CD4-positive, alpha-beta T cell (primary cell): ENCODE measurements around the gene MTCL1. TPM values are rescaled to one million over a fixed set of nuclear protein-coding genes. Genes with fewer than 3 reads are reported as not detected.
A peak's percentile ranks its signal among the peaks of the same experiment; 100 is the strongest.

Experiments used
- ATAC-seq: fragments of 200-7000 bp; cut with Tn5 transposase; one replicate; pipeline ENCODE4 v1.10.0; 2022; ENCODE audit warnings: mild to moderate bottlenecking; ENCODE audit not compliant: poor library complexity
- CTCF ChIA-PET: fragments of 350-600 bp; sonication (Branson Sonifier 250); formaldehyde crosslinking; loops from one replicate; lab custom pipeline; 2021; ENCODE audit warnings: antibody characterized with exemption, inconsistent platforms; lab: Charles Lee
- POLR2A ChIA-PET: fragments of 350-600 bp; sonication (Branson Sonifier 250); formaldehyde crosslinking; loops from one replicate; lab custom pipeline; 2021; ENCODE audit warnings: antibody characterized with exemption, inconsistent platforms; lab: Charles Lee
- DNase-seq, 14 experiments: peaks; one replicate each; pipeline ENCODE4 v3.0.0-alpha.2; 2013 to 2020; ENCODE audit warnings: mixed read lengths in 2 of 14
- H3K27ac ChIP-seq, 2 donors: one replicate each; pipeline versions ENCODE4 v1.5.1 to v1.7.0; 2013; ENCODE audit warnings: low read length in 2 of 2, low read depth in 1 of 2, mild to moderate bottlenecking in 1 of 2
- H3K27me3 ChIP-seq, 2 experiments: 1 replicate in 1 of 2; 2 replicates in 1 of 2; pipeline versions ENCODE4 v1.6.1 to v1.7.0; 2013; ENCODE audit warnings: low read length in 2 of 2, control low read depth in 1 of 2, mild to moderate bottlenecking in 1 of 2, moderate library complexity in 1 of 2; ENCODE audit not compliant: insufficient read depth in 2 of 2, control insufficient read depth in 1 of 2
- H3K36me3 ChIP-seq: one replicate; pipeline ENCODE4 v1.6.1; 2013; ENCODE audit warnings: low read length, control low read depth; ENCODE audit not compliant: insufficient read depth
- H3K4me1 ChIP-seq: one replicate; pipeline ENCODE4 v1.6.1; 2013; ENCODE audit warnings: low read length, control low read depth; ENCODE audit not compliant: insufficient read depth
- H3K4me3 ChIP-seq: one replicate; pipeline ENCODE4 v1.5.1; 2013; ENCODE audit warnings: mild to moderate bottlenecking, low read length, moderate library complexity
- H3K9me3 ChIP-seq, 2 experiments: 1 replicate in 1 of 2; 2 replicates in 1 of 2; pipeline versions ENCODE4 v1.6.1 to v1.7.0; 2013; ENCODE audit warnings: low read length in 2 of 2, mild to moderate bottlenecking in 2 of 2, control low read depth in 1 of 2, moderate library complexity in 1 of 2; ENCODE audit not compliant: control insufficient read depth in 1 of 2, insufficient read depth in 1 of 2
- H3K27ac Mint-ChIP-seq: one replicate; pipeline ENCODE4 v1.8.0; 2020; ENCODE audit warnings: mixed read lengths
- H3K27me3 Mint-ChIP-seq: one replicate; pipeline ENCODE4 v1.8.0; 2021; ENCODE audit warnings: mixed read lengths
- H3K36me3 Mint-ChIP-seq: one replicate; pipeline ENCODE4 v1.8.0; 2021; ENCODE audit warnings: low read depth, mixed read lengths
- H3K4me1 Mint-ChIP-seq: one replicate; pipeline ENCODE4 v1.8.0; 2021; ENCODE audit warnings: low read depth, mixed read lengths
- H3K4me3 Mint-ChIP-seq: one replicate; pipeline ENCODE4 v1.8.0; 2020; ENCODE audit warnings: mild to moderate bottlenecking, mixed read lengths
- H3K9me3 Mint-ChIP-seq: one replicate; pipeline ENCODE4 v1.8.0; 2020; ENCODE audit warnings: mixed read lengths
- intact Hi-C, 2 experiments: fragments of 100-400 bp; cut with DNase I in 1 of 2; cut with micrococcal nuclease in 1 of 2; formaldehyde crosslinking; loops; one replicate each; pipeline versions ENCODE4 v1.15.1 to v1.9.0; 2023 to 2025; cut with DNase I, micrococcal nuclease
- total RNA-seq, 174 experiments: library from RNA in 2 of 174; stranded (reverse) in 2 of 174; gene quantifications; one replicate each; pipeline ENCODE4 v1.2.3 and lab custom pipeline; 2021 to 2026
- TF ChIP-seq, protein P1 (sequence below): fragments of 200-600 bp; IDR thresholded peaks from one replicate; pipeline ENCODE4 v1.8.0; 2022; ENCODE audit warnings: antibody characterized with exemption, mild to moderate bottlenecking

Gene MTCL1
- total RNA-seq, 2 experiments from 2014 or later: 0.11 to 0.55 TPM

GRCh38 chr18:8742387-8743361 lies 37.3 kb downstream of the MTCL1 start:
- ChIA-PET POLR2A (no interaction called here), CTCF (no interaction called here)
- H3K9me3 ChIP-seq: peaks cover 8 to 9% of the 10 kb centered on the region in 2 experiments
- peak; percentile 79 for ATAC-seq
- DNase-seq: peak in 7 of 14 experiments; percentile 8 to 73 (median 55)
- peaks cover 5% of the 10 kb centered on the region for H3K9me3 Mint-ChIP-seq
- H3K4me3 Mint-ChIP-seq: peak overlapping the region; percentile 2
- H3K4me3 ChIP-seq: no peak overlapping the region
- H3K27me3 ChIP-seq: no peaks in the 10 kb centered on the region
- peaks cover 4% of the 10 kb centered on the region for H3K36me3 Mint-ChIP-seq
- TF ChIP-seq, protein P1, sequence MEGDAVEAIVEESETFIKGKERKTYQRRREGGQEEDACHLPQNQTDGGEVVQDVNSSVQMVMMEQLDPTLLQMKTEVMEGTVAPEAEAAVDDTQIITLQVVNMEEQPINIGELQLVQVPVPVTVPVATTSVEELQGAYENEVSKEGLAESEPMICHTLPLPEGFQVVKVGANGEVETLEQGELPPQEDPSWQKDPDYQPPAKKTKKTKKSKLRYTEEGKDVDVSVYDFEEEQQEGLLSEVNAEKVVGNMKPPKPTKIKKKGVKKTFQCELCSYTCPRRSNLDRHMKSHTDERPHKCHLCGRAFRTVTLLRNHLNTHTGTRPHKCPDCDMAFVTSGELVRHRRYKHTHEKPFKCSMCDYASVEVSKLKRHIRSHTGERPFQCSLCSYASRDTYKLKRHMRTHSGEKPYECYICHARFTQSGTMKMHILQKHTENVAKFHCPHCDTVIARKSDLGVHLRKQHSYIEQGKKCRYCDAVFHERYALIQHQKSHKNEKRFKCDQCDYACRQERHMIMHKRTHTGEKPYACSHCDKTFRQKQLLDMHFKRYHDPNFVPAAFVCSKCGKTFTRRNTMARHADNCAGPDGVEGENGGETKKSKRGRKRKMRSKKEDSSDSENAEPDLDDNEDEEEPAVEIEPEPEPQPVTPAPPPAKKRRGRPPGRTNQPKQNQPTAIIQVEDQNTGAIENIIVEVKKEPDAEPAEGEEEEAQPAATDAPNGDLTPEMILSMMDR: no peak
- H3K4me1 ChIP-seq: peaks cover 22% of the 10 kb centered on the region
- H3K27ac ChIP-seq: no peak overlapping the region
- H3K27me3 Mint-ChIP-seq: no peaks in the 10 kb centered on the region
- intact Hi-C loops: loop anchor here in 1 of 2 experiments (5.0 kb wide), 1 partner anchor 35 kb away; the partner anchor contains the start of gene MTCL1
- peak overlapping the region; percentile 80 for H3K27ac Mint-ChIP-seq
- H3K36me3 ChIP-seq: no peaks in the 10 kb centered on the region
- H3K4me1 Mint-ChIP-seq: peaks cover 52% of the 10 kb centered on the region

- CTCF ChIA-PET: no interaction called here
- intact Hi-C loops: loop anchor here in 1 of 2 experiments (1.0 to 5.0 kb wide), 2 partner anchors 11 to 37 kb away; partner anchors contain the start of gene MTCL1
- H3K27ac Mint-ChIP-seq: peak overlapping the region; percentile 75
Measured at GRCh38 chr18:8744038-8744437, 38.7 kb downstream of the MTCL1 start.

DNA sequence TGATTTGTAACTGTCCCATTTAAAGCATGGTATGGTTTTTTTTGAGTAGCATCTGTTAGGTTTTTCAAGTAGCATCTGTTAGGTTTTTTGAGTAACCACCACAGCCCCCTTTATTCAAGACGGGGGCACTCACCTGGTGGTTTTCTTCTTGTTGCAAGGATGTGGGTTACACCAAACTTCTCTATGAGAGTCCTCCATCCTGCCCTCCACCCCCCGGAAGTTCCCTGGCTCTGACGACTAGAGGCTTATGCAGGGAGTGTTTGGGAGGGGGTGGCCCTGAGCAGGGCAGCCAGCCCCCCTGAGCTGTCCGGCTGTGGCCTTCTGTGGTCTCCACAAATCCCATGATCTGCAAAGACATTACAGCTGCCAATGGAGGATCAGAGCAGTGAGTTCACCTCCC lies 39.3 kb downstream of the MTCL1 start:
- Mint-ChIP-seq H3K27ac (peak overlapping the region; percentile 75), H3K9me3 (peaks cover 5% of the 10 kb centered on the region), H3K36me3 (peaks cover 4% of the 10 kb centered on the region), H3K4me3 (peak overlapping the region; percentile 64), H3K4me1 (peaks cover 52% of the 10 kb centered on the region), H3K27me3 (no peaks in the 10 kb centered on the region)
- POLR2A ChIA-PET: interaction anchor here (0.7 kb wide), 1 partner anchor 40 kb away, joined by 3 read pairs; no protein-coding TSS in a partner anchor
- intact Hi-C loops: loop anchor here in 1 of 2 experiments (1.0 to 5.0 kb wide), 2 partner anchors 11 to 37 kb away; partner anchors contain the start of gene MTCL1
- H3K4me3 ChIP-seq: no peak overlapping the region
- no peak overlapping the region for H3K27ac ChIP-seq
- ATAC-seq (peak; percentile 73), DNase-seq (peak in 11 of 14 experiments; percentile 5 to 77 (median 40))
- TF ChIP-seq, protein P1: no peak
- H3K4me1 ChIP-seq: peaks cover 22% of the 10 kb centered on the region
- H3K36me3 ChIP-seq: no peaks in the 10 kb centered on the region
- H3K9me3 ChIP-seq: peaks cover 8 to 9% of the 10 kb centered on the region in 2 experiments
- no peaks in the 10 kb centered on the region for H3K27me3 ChIP-seq
- CTCF ChIA-PET: no interaction called here

More at GRCh38 chr18:8744038-8744437, 38.7 kb downstream of the MTCL1 start:
- Mint-ChIP-seq H3K36me3 (peaks cover 4% of the 10 kb centered on the region), H3K4me3 (peak overlapping the region; percentile 2), H3K9me3 (peaks cover 5% of the 10 kb centered on the region), H3K27me3 (no peaks in the 10 kb centered on the region), H3K4me1 (peaks cover 52% of the 10 kb centered on the region)
- TF ChIP-seq, protein P1: no peak
- Histone ChIP-seq H3K4me1 (peaks cover 22% of the 10 kb centered on the region), H3K4me3 (no peak overlapping the region), H3K9me3 (peaks cover 8 to 9% of the 10 kb centered on the region in 2 experiments), H3K27me3 (no peaks in the 10 kb centered on the region), H3K27ac (no peak overlapping the region), H3K36me3 (no peaks in the 10 kb centered on the region)
- POLR2A ChIA-PET: no interaction called here
- no peak for ATAC-seq
- DNase-seq: no peak
